Esophagus (tissue), 2 donors: ENCODE measurements around the gene TAC4. TPM values are rescaled to one million over a fixed set of nuclear protein-coding genes. Genes with fewer than 3 reads are reported as not detected.
"Not testable (repeated sequence)": the region's sequence is repeated elsewhere in the genome, so short reads cannot be mapped to it uniquely, and the experiment has no call there.

Source experiments
- H3K27ac ChIP-seq, 2 donors: one replicate each; pipeline ENCODE4 v1.5.1; 2013; ENCODE audit warnings: low read depth in 2 of 2, mild to moderate bottlenecking in 2 of 2, inconsistent platforms in 1 of 2, low read length in 1 of 2, moderate library complexity in 1 of 2
- H3K27me3 ChIP-seq, 2 donors: one replicate each; pipeline ENCODE4 v1.6.1; 2013; ENCODE audit warnings: low read length in 2 of 2, control low read depth in 1 of 2, mild to moderate bottlenecking in 1 of 2; ENCODE audit not compliant: insufficient read depth in 2 of 2, control insufficient read depth in 1 of 2
- H3K36me3 ChIP-seq, 2 donors: one replicate each; pipeline ENCODE4 v1.6.1; 2013; ENCODE audit warnings: low read length in 1 of 2; ENCODE audit not compliant: control insufficient read depth in 2 of 2, insufficient read depth in 2 of 2
- H3K4me1 ChIP-seq, 2 donors: one replicate each; pipeline ENCODE4 v1.6.1; 2013; ENCODE audit warnings: low read length in 1 of 2; ENCODE audit not compliant: control insufficient read depth in 2 of 2, insufficient read depth in 2 of 2
- H3K4me3 ChIP-seq, 2 donors: one replicate each; pipeline ENCODE4 v1.5.1; 2013; ENCODE audit warnings: low read length in 2 of 2, mild to moderate bottlenecking in 2 of 2, low read depth in 1 of 2, moderate library complexity in 1 of 2
- H3K9me3 ChIP-seq, 2 donors: one replicate each; pipeline ENCODE4 v1.6.1; 2013; ENCODE audit warnings: mild to moderate bottlenecking in 2 of 2, low read depth in 1 of 2, low read length in 1 of 2, moderate library complexity in 1 of 2; ENCODE audit not compliant: control insufficient read depth in 2 of 2, insufficient read depth in 1 of 2
- WGBS, 2 donors: extraction: QIAGEN DNeasy Blood & Tissue Kit; methylation state at CpG; one replicate each; pipeline ENCODE4 v1.1.7; 2013; 5-methylcytosine and 5-hydroxymethylcytosine counted together
- polyA plus RNA-seq, 2 donors: library from polyadenylated mRNA; stranded (reverse); fragments of 200-250 nt; gene quantifications; one replicate each; pipeline ENCODE4 v1.2.3, GENCODE V29; 2013
- donor health status: healthy with polysubstance abuse.
- donor health status: Bipolar disorder and iron deficiency.

The TAC4 gene
- polyA plus RNA-seq, 2 donors, result not detected

DNA sequence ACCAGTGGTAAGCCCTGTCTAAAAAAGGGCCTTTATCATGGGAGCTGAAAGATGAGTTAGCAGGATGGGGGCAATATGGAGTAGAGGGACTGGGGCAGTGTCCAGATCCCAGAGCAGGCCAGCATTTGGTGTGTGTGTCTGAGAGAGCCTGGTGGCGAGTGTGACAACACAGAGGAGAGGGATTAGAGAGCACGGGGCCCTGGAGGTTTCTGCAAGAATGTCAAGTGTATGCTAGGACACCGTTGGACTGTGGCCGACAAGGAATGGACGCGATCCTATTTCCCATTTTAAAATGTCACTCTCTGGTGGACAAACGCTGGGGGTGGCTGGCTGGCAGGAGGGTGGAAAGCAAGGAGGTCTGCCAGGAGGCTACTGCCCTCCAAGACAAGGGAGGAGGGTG is 12.4 kb downstream of the TAC4 start:
- no peaks in the 10 kb centered on the region for H3K27me3 ChIP-seq
- H3K36me3 ChIP-seq, result peaks cover 4 to 7% of the 10 kb centered on the region in 2 donors
- WGBS, 2 donors, result 80 to 90% methylated on average over 7 of the region's 7 CpGs
- H3K4me1 ChIP-seq, result peaks cover 3 to 4% of the 10 kb centered on the region in 2 donors
- no peak overlapping the region for H3K4me3 ChIP-seq
- no peaks in the 10 kb centered on the region for H3K9me3 ChIP-seq
- H3K27ac ChIP-seq, result no peak overlapping the region

DNA sequence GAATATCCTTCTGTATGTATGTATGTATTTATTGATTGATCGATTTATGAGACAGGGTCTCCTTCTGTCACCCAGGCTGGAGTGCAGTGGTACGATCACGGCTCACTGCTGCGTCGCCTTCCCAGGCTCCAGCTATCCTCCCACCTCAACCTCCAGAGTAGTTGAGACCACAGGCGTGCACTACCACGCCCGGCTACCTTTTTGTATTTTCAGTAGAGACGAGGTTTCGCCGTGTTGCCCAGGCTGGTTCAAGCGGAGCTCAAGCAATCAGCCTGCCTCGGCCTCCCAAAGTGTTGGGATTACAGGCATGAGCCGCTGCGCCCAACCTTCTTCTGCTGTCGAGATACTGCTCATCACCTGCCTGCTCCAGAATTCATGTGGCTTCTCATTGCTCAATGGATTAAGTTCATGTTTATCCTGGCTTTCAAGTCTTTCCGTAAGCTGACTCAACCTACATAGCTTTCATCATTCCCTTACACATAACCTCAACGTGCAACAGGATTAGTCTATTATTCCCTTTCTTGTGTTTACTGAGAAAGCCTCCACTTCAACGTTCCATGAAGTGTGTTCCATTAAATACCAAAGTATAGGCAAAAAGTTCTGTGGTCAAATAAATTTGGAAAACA is 13.6 kb downstream of the TAC4 start:
- Histone ChIP-seq H3K36me3 (peaks cover 4 to 10% of the 10 kb centered on the region in 2 donors), H3K27me3 (no peaks in the 10 kb centered on the region), H3K4me3 (no peak overlapping the region), H3K9me3 (no peaks in the 10 kb centered on the region), H3K27ac (peak overlapping the region in 1 of 2 donors; percentile 45), H3K4me1 (peaks cover 0 to 4% of the 10 kb centered on the region in 2 donors)
- 81 to 85% methylated on average over 19 of the region's 19 CpGs for WGBS, 2 donors

DNA sequence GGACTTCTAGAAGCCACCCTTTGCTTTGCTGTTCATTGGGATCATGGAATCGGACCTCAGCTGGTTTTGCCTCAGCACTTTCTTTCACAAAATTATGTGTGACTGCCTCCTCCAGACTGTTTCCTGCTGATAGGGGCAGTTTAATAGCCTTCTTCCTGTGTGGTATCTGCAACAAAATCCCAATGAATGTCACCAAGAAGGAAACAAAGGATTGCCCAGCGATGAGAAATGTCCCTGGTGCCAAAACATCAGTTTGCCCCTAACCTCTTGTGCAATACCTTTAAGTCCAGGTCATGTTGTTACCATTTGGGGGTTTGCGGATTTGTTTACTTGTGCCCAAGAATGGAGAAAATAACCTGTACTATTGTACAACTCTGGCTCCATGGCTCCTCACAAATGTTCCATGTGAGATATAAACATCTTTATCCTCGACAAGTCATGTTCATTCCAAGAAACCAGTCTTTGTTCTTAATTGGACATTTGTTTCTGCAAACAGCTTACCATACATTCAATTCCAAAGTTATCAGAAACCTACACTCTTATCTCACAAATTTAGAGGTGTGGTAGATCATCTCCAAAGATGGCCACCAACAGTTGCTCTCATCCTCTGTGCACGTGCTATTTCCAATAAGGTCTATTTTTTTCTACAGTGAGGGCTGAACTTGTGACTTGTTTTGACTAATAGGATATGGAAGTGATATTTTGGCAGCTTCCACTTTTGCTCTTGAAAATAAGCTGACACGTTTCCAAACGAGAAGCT is 14.8 kb downstream of the TAC4 start:
- Histone ChIP-seq H3K4me3 (no peak overlapping the region), H3K9me3 (no peaks in the 10 kb centered on the region), H3K4me1 (peaks cover 0 to 4% of the 10 kb centered on the region in 2 donors), H3K27me3 (no peaks in the 10 kb centered on the region), H3K36me3 (peaks cover 4 to 14% of the 10 kb centered on the region in 2 donors), H3K27ac (no peak overlapping the region)
- whole genome bisulfite sequencing, 2 donors, result 77 to 78% methylated on average over 7 of the region's 7 CpGs

DNA sequence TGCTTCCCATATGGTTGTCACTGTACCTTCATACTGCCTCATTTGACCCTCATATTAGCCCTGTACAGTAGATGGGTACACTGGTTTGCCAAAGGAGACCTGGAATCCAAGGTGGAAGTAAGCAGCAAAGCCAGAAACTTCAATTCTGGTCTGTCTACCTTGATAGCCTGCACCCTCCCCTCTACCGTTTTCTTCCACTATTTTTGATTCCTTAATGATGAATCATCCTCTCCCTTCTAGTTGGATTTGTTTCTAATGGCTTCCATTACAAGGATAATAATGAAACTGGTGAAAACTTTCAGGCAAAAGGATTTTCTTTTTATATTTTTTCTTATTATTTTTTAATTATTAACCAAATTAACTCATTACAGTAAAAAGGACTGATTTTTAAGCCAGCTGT is 17.3 kb downstream of the TAC4 start:
- Histone ChIP-seq H3K27ac (no peak overlapping the region), H3K27me3 (no peaks in the 10 kb centered on the region), H3K4me3 (no peak overlapping the region), H3K36me3 (peaks cover 6 to 14% of the 10 kb centered on the region in 2 donors), H3K4me1 (no peaks in the 10 kb centered on the region), H3K9me3 (no peaks in the 10 kb centered on the region)
- WGBS, 2 donors, result 23 to 24% methylated on average over 1 of the region's 1 CpG

DNA sequence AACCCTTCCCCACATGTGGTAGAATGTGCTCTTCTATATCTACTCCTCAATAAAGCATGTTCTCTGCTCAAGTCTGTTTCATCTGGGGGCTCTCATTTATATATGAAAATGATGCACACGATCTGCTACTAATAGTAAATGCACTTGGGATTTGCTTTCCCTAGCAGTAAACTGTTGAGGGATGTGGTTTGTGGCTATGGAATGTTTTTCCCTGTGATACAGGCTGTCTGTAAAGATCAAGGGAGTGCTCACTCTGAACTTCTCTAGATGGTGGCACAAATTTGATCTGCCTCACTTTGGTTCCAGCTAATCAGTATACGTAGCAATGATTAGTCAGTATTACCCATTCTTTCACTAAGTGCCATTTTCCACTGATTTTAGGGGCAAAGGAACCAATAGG is 18.8 kb downstream of the TAC4 start:
- WGBS, 2 donors, result 89 to 94% methylated on average over 2 of the region's 2 CpGs
- H3K4me1 ChIP-seq, result no peaks in the 10 kb centered on the region
- peaks cover 4 to 14% of the 10 kb centered on the region in 2 donors for H3K36me3 ChIP-seq
- no peaks in the 10 kb centered on the region for H3K27me3 ChIP-seq
- H3K9me3 ChIP-seq, result no peaks in the 10 kb centered on the region
- H3K4me3 ChIP-seq, result no peak overlapping the region
- no peak overlapping the region for H3K27ac ChIP-seq

DNA sequence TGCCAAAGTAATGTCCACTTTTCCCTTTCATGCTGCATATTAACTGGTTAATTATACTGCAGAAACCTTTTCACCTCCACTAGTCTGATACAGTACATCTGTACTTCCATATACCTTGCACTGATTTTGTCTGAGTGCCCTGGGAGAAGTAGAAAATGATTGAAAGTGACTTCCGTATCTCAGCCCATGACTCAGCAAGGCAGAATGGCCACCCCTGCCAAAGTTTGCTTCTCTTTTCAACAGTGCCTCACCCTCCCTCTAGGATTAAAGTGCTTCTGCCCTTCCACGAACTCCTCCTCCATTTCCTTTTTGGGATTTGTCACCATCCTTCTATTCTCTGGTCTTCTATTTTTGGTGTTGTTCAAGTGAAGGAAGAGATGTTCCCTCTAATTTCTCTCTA is 19.5 kb downstream of the TAC4 start:
- H3K36me3 ChIP-seq, result peaks cover 7 to 11% of the 10 kb centered on the region in 2 donors
- not testable (repeated sequence) for H3K4me3 ChIP-seq, H3K9me3 ChIP-seq, H3K27ac ChIP-seq, H3K27me3 ChIP-seq, H3K4me1 ChIP-seq
- WGBS, 2 donors, result 15 to 42% methylated on average over 2 of the region's 2 CpGs

DNA sequence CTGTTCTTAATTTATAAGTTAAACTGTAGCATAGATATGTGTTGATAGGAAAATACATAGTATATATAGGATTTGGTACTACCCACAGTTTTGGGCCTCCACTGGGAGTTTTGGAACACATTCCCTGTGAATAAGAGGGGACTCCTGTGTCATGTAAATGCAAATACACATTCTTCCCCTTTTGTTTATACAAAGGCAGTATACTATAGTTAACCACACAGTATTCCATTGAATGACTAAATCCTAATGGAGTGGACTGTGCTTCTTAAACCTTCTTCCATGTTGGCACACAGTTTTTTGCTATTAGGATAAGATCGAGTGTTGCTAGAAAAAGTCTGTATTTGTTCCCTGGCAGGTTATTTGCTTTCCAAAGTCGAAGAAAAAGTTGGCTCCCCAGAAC is 22.2 kb downstream of the TAC4 start:
- H3K4me1 ChIP-seq, result no peaks in the 10 kb centered on the region
- no peak overlapping the region for H3K27ac ChIP-seq
- WGBS, 2 donors, result 88 to 92% methylated on average over 2 of the region's 2 CpGs
- H3K9me3 ChIP-seq, result no peaks in the 10 kb centered on the region
- no peaks in the 10 kb centered on the region for H3K27me3 ChIP-seq
- peaks cover 7 to 11% of the 10 kb centered on the region in 2 donors for H3K36me3 ChIP-seq
- no peak overlapping the region for H3K4me3 ChIP-seq

DNA sequence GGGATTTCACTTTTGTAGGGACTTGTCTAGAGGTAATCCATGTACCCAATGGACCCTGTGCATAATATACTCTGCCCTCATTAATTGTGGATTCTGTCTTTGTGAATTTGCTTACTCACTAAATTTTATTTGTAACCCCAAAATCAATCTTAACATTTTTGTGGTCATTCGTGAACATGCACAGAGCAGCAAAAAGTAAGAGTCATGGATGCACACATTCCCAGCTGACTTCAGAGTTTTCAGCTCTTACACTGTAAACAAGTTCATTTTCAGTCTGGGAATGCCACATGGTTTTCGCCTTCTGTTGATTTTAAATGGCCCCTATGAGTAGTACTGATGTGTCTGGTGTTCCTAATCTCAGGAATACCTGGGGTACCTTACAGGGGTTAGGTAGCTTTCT is 24.3 kb downstream of the TAC4 start:
- no peaks in the 10 kb centered on the region for H3K4me1 ChIP-seq
- no peak overlapping the region for H3K27ac ChIP-seq
- peaks cover 8 to 11% of the 10 kb centered on the region in 2 donors for H3K36me3 ChIP-seq
- 90 to 97% methylated on average over 2 of the region's 2 CpGs for WGBS, 2 donors
- no peaks in the 10 kb centered on the region for H3K27me3 ChIP-seq
- H3K4me3 ChIP-seq, result no peak overlapping the region
- H3K9me3 ChIP-seq, result no peaks in the 10 kb centered on the region

DNA sequence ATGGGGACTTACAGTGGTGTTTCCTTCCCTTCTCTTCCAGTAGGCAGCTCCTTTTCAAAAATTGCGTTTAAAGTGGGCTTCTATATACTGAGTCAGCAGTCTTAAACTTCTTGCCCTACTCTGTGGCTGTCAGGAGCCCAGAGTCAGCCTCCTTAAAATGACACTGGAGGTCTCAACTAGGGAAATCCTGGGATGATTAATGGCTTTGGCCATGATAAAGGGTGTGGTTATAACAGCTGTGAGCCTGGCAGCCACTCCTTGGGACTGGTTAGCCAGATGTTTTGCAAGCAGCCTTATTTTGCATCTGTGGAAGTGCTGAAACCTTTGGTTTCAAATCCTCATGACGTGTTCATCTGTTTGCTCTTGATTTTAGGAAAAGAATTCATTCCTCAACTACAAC is 25.0 kb downstream of the TAC4 start:
- no peaks in the 10 kb centered on the region for H3K27me3 ChIP-seq
- H3K9me3 ChIP-seq, result no peaks in the 10 kb centered on the region
- H3K36me3 ChIP-seq, result peaks cover 4 to 13% of the 10 kb centered on the region in 2 donors
- H3K4me1 ChIP-seq, result peaks cover 0 to 4% of the 10 kb centered on the region in 2 donors
- 42 to 46% methylated on average over 2 of the region's 2 CpGs for WGBS, 2 donors
- H3K27ac ChIP-seq, result peak overlapping the region in 1 of 2 donors; percentile 48
- no peak overlapping the region for H3K4me3 ChIP-seq

DNA sequence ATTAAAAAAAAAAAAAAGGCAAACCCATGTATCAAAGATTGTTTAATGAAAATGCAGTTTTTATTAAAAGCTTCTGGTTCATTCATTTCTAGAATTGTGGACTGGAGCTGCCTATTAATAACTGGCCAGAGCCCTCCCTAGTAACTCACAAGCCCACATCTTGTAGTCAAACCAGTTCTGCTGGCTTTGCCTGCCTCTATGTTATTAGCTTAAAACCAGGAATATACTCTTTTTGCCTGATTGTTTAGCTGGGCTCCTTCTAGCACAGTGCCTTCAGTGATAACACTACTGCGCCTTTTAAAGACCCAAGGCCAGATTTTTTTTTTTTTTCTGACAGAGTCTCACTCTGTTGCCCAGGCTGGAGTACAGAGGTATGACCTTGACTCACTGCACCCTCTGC is 26.0 kb downstream of the TAC4 start:
- Histone ChIP-seq H3K4me3 (no peak overlapping the region), H3K36me3 (peaks cover 0 to 11% of the 10 kb centered on the region in 2 donors)
- WGBS, 2 donors, result 60 to 68% methylated on average over 1 of the region's 1 CpG

More for the DNA sequence above, 26.0 kb downstream of the TAC4 start:
- peaks cover 0 to 4% of the 10 kb centered on the region in 2 donors for H3K4me1 ChIP-seq
- no peaks in the 10 kb centered on the region for H3K9me3 ChIP-seq
- peak overlapping the region in 1 of 2 donors; percentile 49 for H3K27ac ChIP-seq
- no peaks in the 10 kb centered on the region for H3K27me3 ChIP-seq
